Ovary (tissue), 9 donors: ENCODE results near the gene RACGAP1. TPM values are rescaled to one million over a fixed set of nuclear protein-coding genes. Genes with fewer than 3 reads are reported as not detected.

ENCODE experiments used
- DNase-seq, 5 donors: peaks; one replicate each; pipeline ENCODE4 v3.0.0-alpha.2; 2019 to 2020
- H3K27ac ChIP-seq, 2 donors: fragments of 200-600 bp; one replicate each; pipeline versions ENCODE4 v1.5.1 to v1.8.0; 2019 to 2022
- H3K27me3 ChIP-seq: fragments of 200-600 bp; one replicate; pipeline ENCODE4 v1.8.0; 2022
- H3K36me3 ChIP-seq: fragments of 200-600 bp; sonication (generic); one replicate; pipeline ENCODE4 v1.5.1; 2019
- H3K4me1 ChIP-seq: one replicate; pipeline ENCODE4 v1.8.1; 2013; ENCODE audit warnings: mild to moderate bottlenecking, moderate library complexity; ENCODE audit not compliant: insufficient read depth
- H3K4me3 ChIP-seq: fragments of 200-600 bp; sonication (generic); one replicate; pipeline ENCODE4 v1.5.1; 2017
- H3K9me3 ChIP-seq, 2 donors: fragments of 200-600 bp in 1 of 2; sonication (generic) in 1 of 2; one replicate each; pipeline versions ENCODE4 v1.5.1 to v1.8.1; 2013 to 2019; ENCODE audit warnings: mild to moderate bottlenecking in 1 of 2, moderate library complexity in 1 of 2
- EP300 ChIP-seq: sonication (generic); formaldehyde crosslinking; IDR thresholded peaks from one replicate; pipeline ENCODE4 v1.6.1; 2017; ENCODE audit warnings: antibody characterized with exemption
- POLR2A ChIP-seq: fragments of 450-650 bp; IDR thresholded peaks from one replicate; pipeline ENCODE4 v1.6.1; 2017; ENCODE audit warnings: antibody characterized with exemption, mild to moderate bottlenecking, moderate library complexity
- WGBS, 3 donors: extraction: QIAGEN DNeasy Blood & Tissue Kit in 1 of 3; methylation state at CpG; one replicate each; pipeline versions ENCODE4 v1.1.5 to v1.1.7; 2013 to 2017; 5-methylcytosine and 5-hydroxymethylcytosine counted together
- intact Hi-C, 4 donors: fragments of 100-400 bp; cut with DNase I; formaldehyde crosslinking; loops; one replicate each; pipeline versions ENCODE4 v1.11.0 to v1.15.1; 2022 to 2023
- polyA plus RNA-seq, 2 donors: library from polyadenylated mRNA; stranded (reverse); fragments of 200-250 nt in 1 of 2; fragments of 350-450 nt in 1 of 2; fragmentation: Illumina TruSeq in 1 of 2; extraction: RNeasy Lipid Tissue Mini Kit (QIAGEN cat#74804) in 1 of 2; gene quantifications; one replicate each; pipeline ENCODE4 v1.2.3, GENCODE V29; 2013 to 2014
- total RNA-seq, 7 donors: library from RNA; depleted of rRNA in 2 of 7; stranded (reverse); fragments of >200 nt in 2 of 7; fragmentation: NEBNext Ultra II Directional in 3 of 7; extraction: Animal tissue kit (Norgen Biotek cat#: 25700) in 3 of 7; gene quantifications; one replicate each; pipeline versions ENCODE4 v1.1.0 to v1.2.4, GENCODE V29; 2016 to 2023
- TF ChIP-seq, protein P1 (sequence below), 3 donors: fragments of 450-650 bp in 2 of 3; fragments of 200-600 bp in 1 of 3; IDR thresholded peaks; one replicate each; pipeline versions ENCODE4 v1.5.1 to v1.8.0; 2016 to 2022; ENCODE audit warnings: antibody characterized with exemption in 3 of 3, mild to moderate bottlenecking in 1 of 3
- donor health status: DM: no; HTN: no; CAD: no; lungs with moderate emphysema.
- donor health status: DM: no; HTN: no; CAD: no.
- donor health status: Bipolar disorder and iron deficiency.
- donor health status: DM: yes; HTN: yes; CAD: no.
- donor health status: DM: no; HTN: no; CAD: no.
- donor health status: DM: yes; HTN: yes; CAD: no.

RACGAP1 gene
- total and polyA plus RNA-seq, 9 donors: 2.1 to 10.8 (median 3.8) TPM

DNA sequence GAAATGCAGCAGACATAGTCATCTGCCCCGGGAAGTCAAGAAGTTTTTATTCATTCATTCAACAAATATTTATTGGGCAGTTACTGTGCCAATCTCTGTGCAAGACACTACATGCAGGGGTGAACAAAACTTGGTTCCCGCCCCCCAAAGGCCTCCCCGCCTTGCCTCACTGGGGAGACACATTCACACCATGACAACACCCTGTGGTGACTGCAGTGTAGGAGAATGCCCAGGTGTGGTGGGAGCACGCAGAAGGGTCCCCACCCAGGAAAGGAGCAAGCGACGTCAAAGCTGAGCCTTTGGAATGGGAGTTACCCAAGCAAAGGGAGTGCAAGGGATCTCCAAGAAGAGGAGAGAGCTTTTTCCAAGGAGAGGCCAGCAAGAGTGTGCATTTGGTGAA, 54.2 kb downstream of the RACGAP1 start:
- no peak overlapping the region for H3K4me3 ChIP-seq
- DNase-seq: no peak
- H3K9me3 ChIP-seq: no peaks in the 10 kb centered on the region
- TF ChIP-seq EP300 (no peak), POLR2A (no peak)
- TF ChIP-seq, protein P1, sequence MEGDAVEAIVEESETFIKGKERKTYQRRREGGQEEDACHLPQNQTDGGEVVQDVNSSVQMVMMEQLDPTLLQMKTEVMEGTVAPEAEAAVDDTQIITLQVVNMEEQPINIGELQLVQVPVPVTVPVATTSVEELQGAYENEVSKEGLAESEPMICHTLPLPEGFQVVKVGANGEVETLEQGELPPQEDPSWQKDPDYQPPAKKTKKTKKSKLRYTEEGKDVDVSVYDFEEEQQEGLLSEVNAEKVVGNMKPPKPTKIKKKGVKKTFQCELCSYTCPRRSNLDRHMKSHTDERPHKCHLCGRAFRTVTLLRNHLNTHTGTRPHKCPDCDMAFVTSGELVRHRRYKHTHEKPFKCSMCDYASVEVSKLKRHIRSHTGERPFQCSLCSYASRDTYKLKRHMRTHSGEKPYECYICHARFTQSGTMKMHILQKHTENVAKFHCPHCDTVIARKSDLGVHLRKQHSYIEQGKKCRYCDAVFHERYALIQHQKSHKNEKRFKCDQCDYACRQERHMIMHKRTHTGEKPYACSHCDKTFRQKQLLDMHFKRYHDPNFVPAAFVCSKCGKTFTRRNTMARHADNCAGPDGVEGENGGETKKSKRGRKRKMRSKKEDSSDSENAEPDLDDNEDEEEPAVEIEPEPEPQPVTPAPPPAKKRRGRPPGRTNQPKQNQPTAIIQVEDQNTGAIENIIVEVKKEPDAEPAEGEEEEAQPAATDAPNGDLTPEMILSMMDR (IDR thresholded peaks at IDR 0.05): no peak
- intact Hi-C loops: loop anchor here in 2 of 4 donors (5.0 kb wide), 2 partner anchors 81 to 96 kb away; no protein-coding TSS in a partner anchor
- H3K27ac ChIP-seq: no peak overlapping the region
- peaks cover 15% of the 10 kb centered on the region for H3K4me1 ChIP-seq
- H3K27me3 ChIP-seq: no peaks in the 10 kb centered on the region
- 85 to 88% (median 86%) methylated on average over 6 of the region's 6 CpGs for WGBS, 3 donors
- H3K36me3 ChIP-seq: no peaks in the 10 kb centered on the region

DNA sequence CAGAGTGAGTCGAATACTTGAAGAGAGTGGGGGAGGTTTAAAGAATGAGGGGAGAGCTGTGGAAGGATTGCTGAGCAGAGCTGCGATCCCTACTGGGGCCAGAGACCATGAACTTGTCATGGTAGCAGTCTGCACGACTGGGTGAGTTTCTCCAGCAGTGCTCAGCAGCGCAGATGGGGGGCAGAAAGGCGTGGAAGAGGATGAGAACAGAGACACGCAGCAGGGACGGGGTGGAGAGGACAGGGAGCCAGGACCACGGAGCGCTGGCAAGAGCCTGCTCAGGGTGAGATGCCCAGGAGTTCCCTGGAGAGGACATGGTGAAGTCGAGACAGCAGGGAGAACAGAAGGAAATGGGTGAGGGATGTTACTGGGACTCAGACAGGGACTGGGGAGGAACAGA, 54.6 kb downstream of the RACGAP1 start:
- H3K27me3 ChIP-seq: no peaks in the 10 kb centered on the region
- intact Hi-C loops: loop anchor here in 2 of 4 donors (5.0 kb wide), 2 partner anchors 82 to 97 kb away; no protein-coding TSS in a partner anchor
- H3K4me3 ChIP-seq: no peak overlapping the region
- H3K36me3 ChIP-seq: no peaks in the 10 kb centered on the region
- peaks cover 15% of the 10 kb centered on the region for H3K4me1 ChIP-seq
- DNase-seq: no peak
- TF ChIP-seq POLR2A (no peak), EP300 (no peak)
- TF ChIP-seq, protein P1 (IDR thresholded peaks at IDR 0.05): no peak
- H3K27ac ChIP-seq: no peak overlapping the region
- no peaks in the 10 kb centered on the region for H3K9me3 ChIP-seq
- 69 to 76% (median 70%) methylated on average over 10 of the region's 10 CpGs for WGBS, 3 donors

DNA sequence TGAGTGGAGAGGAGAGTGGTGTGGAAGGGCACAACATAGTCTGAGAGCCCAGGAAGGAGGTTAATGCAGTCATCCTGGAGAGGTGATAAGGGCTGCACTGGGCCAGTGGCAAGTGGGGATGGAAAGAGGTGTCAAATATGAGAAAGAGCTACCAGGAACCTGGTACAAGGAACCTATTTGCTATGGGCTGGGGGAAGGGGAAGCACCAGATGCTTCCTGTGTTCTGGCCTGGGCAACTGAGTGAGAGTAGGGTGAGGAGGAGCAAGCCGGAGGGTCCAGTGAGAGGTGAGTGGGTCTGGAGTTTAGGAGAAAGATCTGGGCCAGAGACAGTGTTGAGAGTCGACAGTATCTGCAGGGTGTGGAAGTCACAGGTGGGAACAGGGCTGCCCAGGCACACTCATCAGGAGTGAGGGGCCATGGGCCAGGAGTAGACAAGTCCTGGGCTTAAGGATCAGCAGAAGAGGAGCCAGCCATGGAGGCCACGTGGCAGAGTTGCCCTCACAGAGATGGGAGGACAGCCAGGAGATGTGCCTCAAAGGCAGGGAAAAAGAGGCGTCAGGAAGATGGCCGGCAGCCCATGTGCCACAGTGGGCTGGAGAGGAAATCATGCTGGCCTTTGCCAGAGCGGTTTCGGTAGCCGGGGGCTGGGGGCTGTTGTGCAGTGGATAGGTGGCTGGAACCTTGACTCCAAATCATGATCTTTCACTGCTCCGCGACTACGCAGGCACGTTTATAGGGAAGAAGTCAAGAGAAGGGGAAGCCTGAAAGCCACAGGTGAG, 55.5 kb downstream of the RACGAP1 start:
- Histone ChIP-seq H3K27me3 (no peaks in the 10 kb centered on the region), H3K4me3 (no peak overlapping the region), H3K27ac (no peak overlapping the region), H3K9me3 (no peaks in the 10 kb centered on the region), H3K4me1 (peaks cover 13% of the 10 kb centered on the region), H3K36me3 (no peaks in the 10 kb centered on the region)
- TF ChIP-seq EP300: no peak
- TF ChIP-seq POLR2A: no peak
- TF ChIP-seq, protein P1 (IDR thresholded peaks at IDR 0.05): no peak
- intact Hi-C loops: loop anchor here (5.0 to 10.0 kb wide), 8 partner anchors 82 to 205 kb away; partner anchors contain the start of gene ASIC1 (in 2 of the 4)
- 85 to 89% (median 87%) methylated on average over 12 of the region's 12 CpGs for WGBS, 3 donors
- DNase-seq: no peak

DNA sequence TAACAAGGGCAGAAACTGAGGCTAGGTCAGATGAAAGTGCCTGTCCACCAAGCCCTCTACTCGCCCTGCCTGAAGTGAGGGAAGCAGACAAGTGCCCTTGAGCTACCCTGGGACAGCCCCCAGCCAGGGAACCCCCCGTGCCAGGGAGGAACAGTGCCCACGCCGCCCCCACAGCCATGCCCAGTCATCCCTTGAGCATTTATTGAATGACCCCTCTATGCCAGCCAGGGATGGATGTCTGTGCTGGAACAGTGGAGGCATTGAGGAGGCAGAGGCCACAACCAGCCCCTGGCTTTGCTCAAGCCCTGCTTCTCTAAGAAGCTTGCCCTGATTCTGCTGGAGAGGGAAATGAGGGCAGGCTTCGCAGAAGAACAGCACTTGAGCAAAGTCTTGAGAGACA, 56.3 kb downstream of the RACGAP1 start:
- intact Hi-C loops: loop anchor here (5.0 to 10.0 kb wide), 7 partner anchors 86 to 206 kb away; partner anchors contain the start of gene ASIC1 (in 2 of the 4)
- no peak overlapping the region for H3K27ac ChIP-seq
- DNase-seq: no peak

More for the DNA sequence above, 56.3 kb downstream of the RACGAP1 start:
- peaks cover 10% of the 10 kb centered on the region for H3K4me1 ChIP-seq
- no peaks in the 10 kb centered on the region for H3K27me3 ChIP-seq
- WGBS, 3 donors: 77 to 85% (median 84%) methylated on average over 5 of the region's 5 CpGs
- no peaks in the 10 kb centered on the region for H3K9me3 ChIP-seq
- H3K36me3 ChIP-seq: no peaks in the 10 kb centered on the region
- H3K4me3 ChIP-seq: no peak overlapping the region
- TF ChIP-seq POLR2A (no peak), EP300 (no peak)
- TF ChIP-seq, protein P1 (IDR thresholded peaks at IDR 0.05): no peak
